K562 (cell line): ENCODE results near the gene TRAPPC8. TPM values are rescaled to one million over a fixed set of nuclear protein-coding genes. Genes with fewer than 3 reads are reported as not detected.

Source experiments
- ATAC-seq: fragments of 200-7000 bp; cut with Tn5 transposase; 3 replicates; pipeline ENCODE4 v1.9.1; 2020; ENCODE audit warnings: moderate library complexity
- BruUV-seq: library from RNA; stranded (reverse); fragments of 400-500 nt; replicated peaks from 2 replicates; lab custom pipeline; 2021; lab: Mats Ljungman, UMichigan
- CTCF ChIA-PET: fragments of 300-600 bp; formaldehyde crosslinking; extraction: SDS; loops from one replicate; lab custom pipeline; 2021; ENCODE audit warnings: low intra/inter-chr PET ratio; lab: Yijun Ruan, JAX
- POLR2A ChIA-PET: fragments of 300-600, 350-650 bp; sonication (Branson Sonifier 250); formaldehyde crosslinking; extraction: SDS; loops from one replicate; lab custom pipeline; 2021; ENCODE audit warnings: antibody characterized with exemption, inconsistent platforms; lab: Yijun Ruan, JAX
- DNase-seq, 4 experiments: peaks; one replicate each; pipeline versions ENCODE4 v3.0.0 to v3.0.0-alpha.2; 2011 to 2018; ENCODE audit warnings: low spot score in 3 of 4, mixed read lengths in 3 of 4; ENCODE audit errors: extremely low read depth in 1 of 4
- FAIRE-seq: peaks from 2 replicates; lab custom pipeline; 2011; peaks lifted over from hg19 to GRCh38; lab: Jason Lieb, UNC
- H2AFZ ChIP-seq: 2 replicates; pipeline ENCODE4 v1.6.0; 2011; ENCODE audit warnings: low read depth, low read length, control low read depth, inconsistent platforms
- H3K27ac ChIP-seq: fragments of 200-600 bp; 3 replicates; pipeline ENCODE4 v1.8.0; 2011; ENCODE audit warnings: low read depth, mild to moderate bottlenecking, control low read depth, inconsistent platforms, low read length, moderate library complexity, mixed read lengths; ENCODE audit errors: extremely low read depth
- H3K27me3 ChIP-seq, 2 experiments: fragments of 300-600 bp in 1 of 2; 2 replicates in 1 of 2; 3 replicates in 1 of 2; pipeline versions ENCODE4 v1.6.0 to v1.8.0; 2011; ENCODE audit warnings: inconsistent platforms in 2 of 2, low read length in 2 of 2, mild to moderate bottlenecking in 1 of 2, mixed read lengths in 1 of 2, moderate library complexity in 1 of 2; ENCODE audit not compliant: control insufficient read depth in 2 of 2, insufficient read depth in 2 of 2
- H3K36me3 ChIP-seq: fragments of 300-600 bp; 3 replicates; pipeline ENCODE4 v1.8.0; 2011; ENCODE audit warnings: mild to moderate bottlenecking, low read length, inconsistent platforms; ENCODE audit not compliant: control insufficient read depth, insufficient read depth
- H3K4me1 ChIP-seq, 2 experiments: fragments of 200-600 bp in 1 of 2; replicated peaks in 1 of 2; 2 replicates in 1 of 2; 3 replicates in 1 of 2; pipeline versions ENCODE4 v1.5.1 to v1.8.0; 2011; ENCODE audit warnings: inconsistent platforms in 2 of 2, low read length in 2 of 2, mild to moderate bottlenecking in 1 of 2, mixed read lengths in 1 of 2, moderate library complexity in 1 of 2; ENCODE audit not compliant: control insufficient read depth in 2 of 2, insufficient read depth in 2 of 2
- H3K4me2 ChIP-seq: 2 replicates; pipeline ENCODE4 v1.6.1; 2011; ENCODE audit warnings: low read length, control low read depth, inconsistent platforms, mixed read lengths; ENCODE audit not compliant: insufficient read depth
- H3K4me3 ChIP-seq: fragments of 200-600 bp; sonication (generic), shearing (Covaris generic); 2 replicates; pipeline ENCODE4 v1.5.1; 2016; ENCODE audit warnings: control low read depth, inconsistent platforms
- H3K79me2 ChIP-seq: fragments of 200-600 bp; 3 replicates; pipeline ENCODE4 v1.8.0; 2011; ENCODE audit warnings: low read length, inconsistent platforms; ENCODE audit not compliant: control insufficient read depth, insufficient read depth
- H3K9ac ChIP-seq, 2 experiments: 2 replicates each; pipeline versions ENCODE4 v1.6.0 to v1.6.1; 2011; ENCODE audit warnings: low read depth in 2 of 2, low read length in 2 of 2, control low read depth in 1 of 2, inconsistent platforms in 1 of 2, mild to moderate bottlenecking in 1 of 2, mixed read lengths in 1 of 2; ENCODE audit not compliant: insufficient read depth in 1 of 2
- H3K9me1 ChIP-seq: one replicate; pipeline ENCODE4 v1.6.0; 2011; ENCODE audit warnings: inconsistent platforms, mild to moderate bottlenecking, low read length, moderate library complexity; ENCODE audit not compliant: control insufficient read depth, insufficient read depth
- H3K9me3 ChIP-seq: replicated peaks from 2 replicates; pipeline ENCODE4 v1.5.1; 2011; ENCODE audit warnings: low read depth, low read length, inconsistent platforms; ENCODE audit not compliant: control insufficient read depth, insufficient read depth
- H4K20me1 ChIP-seq: replicated peaks from 2 replicates; pipeline ENCODE4 v1.6.1; 2011; ENCODE audit warnings: low read length, inconsistent platforms, mixed read lengths; ENCODE audit not compliant: control insufficient read depth, insufficient read depth
- CBX3 ChIP-seq, 2 experiments: IDR thresholded peaks; 1 replicate in 1 of 2; 2 replicates in 1 of 2; pipeline ENCODE4 v1.6.1; 2012; ENCODE audit warnings: inconsistent platforms in 2 of 2, low read length in 2 of 2, borderline replicate concordance in 1 of 2, control low read depth in 1 of 2
- CBX5 ChIP-seq: IDR thresholded peaks from 2 replicates; pipeline ENCODE4 v1.6.1; 2014; ENCODE audit warnings: low read depth, borderline replicate concordance
- HDAC1 ChIP-seq, 2 experiments: fragments of 450-650 bp; IDR thresholded peaks; 2 replicates each; pipeline ENCODE4 v1.6.1; 2016 to 2017; ENCODE audit warnings: inconsistent platforms in 1 of 2, mild to moderate bottlenecking in 1 of 2, moderate library complexity in 1 of 2
- HNRNPK ChIP-seq: fragments of 200-400 bp; formaldehyde crosslinking; IDR thresholded peaks from one replicate; pipeline ENCODE4 v1.6.1; 2018; ENCODE audit warnings: mild to moderate bottlenecking, low read depth, low read length; ENCODE audit not compliant: poor library complexity, severe bottlenecking
- MCM2 ChIP-seq: fragments of 450-650 bp; IDR thresholded peaks from 2 replicates; pipeline ENCODE4 v1.6.1; 2017; ENCODE audit warnings: low read depth, mild to moderate bottlenecking
- MED1 ChIP-seq: sonication (generic); formaldehyde crosslinking; IDR thresholded peaks from 2 replicates; pipeline ENCODE4 v1.8.1; 2023; ENCODE audit warnings: missing genetic modification reagents, borderline replicate concordance
- NR0B1 ChIP-seq: fragments of 450-650 bp; IDR thresholded peaks from one replicate; pipeline ENCODE4 v1.6.1; 2018; ENCODE audit warnings: mild to moderate bottlenecking, moderate library complexity; ENCODE audit not compliant: partially characterized antibody
- RAD51 ChIP-seq: fragments of 450-650 bp; IDR thresholded peaks from 2 replicates; pipeline ENCODE4 v1.7.1; 2016; ENCODE audit warnings: low read depth, mild to moderate bottlenecking, borderline replicate concordance
- SRSF9 ChIP-seq: fragments of 200-400 bp; formaldehyde crosslinking; IDR thresholded peaks from 2 replicates; pipeline ENCODE4 v1.6.1; 2017; ENCODE audit warnings: low read depth, low read length, borderline replicate concordance
- XRCC5 ChIP-seq: fragments of 200-400 bp; formaldehyde crosslinking; IDR thresholded peaks from 2 replicates; pipeline ENCODE4 v1.6.1; 2017; ENCODE audit warnings: low read depth, mild to moderate bottlenecking, low read length
- WGBS: fragments of 100-300 bp; shearing (Covaris generic); methylation state at CpG from one replicate; pipeline ENCODE4 v1.1.6; 2016; ENCODE audit warnings: low coverage, mixed read lengths; ENCODE audit not compliant: insufficient coverage; ENCODE audit errors: missing lambda C conversion rate; 5-methylcytosine and 5-hydroxymethylcytosine counted together
- in situ Hi-C: fragments of 300-500 bp; cut with MboI; formaldehyde crosslinking; loops from 4 replicates; pipeline ENCODE4 v1.15.0; 2018; ENCODE audit warnings: inconsistent platforms, mixed read lengths
- intact Hi-C: fragments of 100-400 bp; cut with micrococcal nuclease; formaldehyde crosslinking; loops from 2 replicates; pipeline ENCODE4 v1.14.2; 2022
- polyA plus RNA-seq, 8 experiments: library from polyadenylated mRNA; depleted of rRNA in 4 of 8; stranded (reverse) in 5 of 8; unstranded in 3 of 8; fragments of >200 nt; fragmentation: Nextera tagmentation in 2 of 8; fragmentation: Illumina TruSeq in 1 of 8; extraction: Ambion mirVana in 2 of 8; extraction: Trizol in 1 of 8; gene quantifications; 2 replicates each; pipeline versions ENCODE4 v1.2.1 to v1.2.3, GENCODE V29; 2011 to 2014; ENCODE audit warnings: inconsistent platforms in 1 of 8, missing spikeins in 1 of 8
- total RNA-seq, 7 experiments: library from RNA; depleted of rRNA in 6 of 7; stranded (reverse); fragments of >200 nt in 6 of 7; fragmentation: Illumina TruSeq in 2 of 7; extraction: Trizol in 2 of 7; gene quantifications; 2 replicates each; pipeline versions ENCODE4 v1.2.1 to v1.2.3, GENCODE V29; 2011 to 2021; ENCODE audit warnings: low replicate concordance in 1 of 7
- TF ChIP-seq, protein P1 (sequence below): fragments of 250-450 bp; sonication (Bioruptor Pico); IDR thresholded peaks from 2 replicates; pipeline ENCODE4 v1.9.0; 2021; ENCODE audit warnings: mild to moderate bottlenecking

TRAPPC8 gene
- total and polyA plus RNA-seq, 9 of the 15 experiments (the other 6 are each of a cell fraction or from before 2014, with no cell fraction given) = 20.1 to 111 (median 35.6) TPM

DNA sequence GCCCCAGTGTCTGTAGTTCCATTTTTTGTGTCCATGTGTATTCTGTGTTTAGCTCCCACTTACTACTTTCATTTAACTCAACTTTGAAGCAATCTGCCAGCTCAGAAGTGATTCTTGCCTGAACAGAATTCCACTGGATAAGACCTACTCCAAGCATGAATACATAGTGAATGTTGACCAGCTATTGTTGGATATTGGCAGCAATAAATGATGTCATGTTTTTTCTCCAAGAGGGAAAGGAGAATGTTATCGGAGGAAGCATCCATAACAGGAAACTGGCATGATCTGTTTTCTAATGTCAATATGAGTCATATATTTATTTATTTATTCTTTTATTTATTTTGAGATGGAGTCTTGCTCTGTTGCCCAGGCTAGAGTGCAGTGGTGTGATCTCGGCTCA, 36.8 kb upstream of the TRAPPC8 start (continued):
- TF ChIP-seq HNRNPK (no peak), XRCC5 (no peak), MED1 (no peak), NR0B1 (no peak), RAD51 (no peak)
- TF ChIP-seq, protein P1, sequence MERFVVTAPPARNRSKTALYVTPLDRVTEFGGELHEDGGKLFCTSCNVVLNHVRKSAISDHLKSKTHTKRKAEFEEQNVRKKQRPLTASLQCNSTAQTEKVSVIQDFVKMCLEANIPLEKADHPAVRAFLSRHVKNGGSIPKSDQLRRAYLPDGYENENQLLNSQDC = no peak

GRCh38 chr18:31978616-31979015, 35.7 kb upstream of the TRAPPC8 start:
- no peak for ATAC-seq
- no peak overlapping the region for H3K4me2 ChIP-seq

More at GRCh38 chr18:31978616-31979015, 35.7 kb upstream of the TRAPPC8 start:
- Histone ChIP-seq H3K4me1 (no peaks in the 10 kb centered on the region), H4K20me1 (no peaks in the 10 kb centered on the region), H3K27me3 (peaks cover 0 to 11% of the 10 kb centered on the region in 2 experiments; a peak in 1 of 5 replicates), H3K9me3 (0 out of 2 replicates have a peak, but pooled peaks cover 9% of the 10 kb centered on the region), H3K9me1 (no peaks in the 10 kb centered on the region), H3K36me3 (no peaks in the 10 kb centered on the region), H3K27ac (no peak overlapping the region), H2AFZ (no peak overlapping the region), H3K9ac (no peak overlapping the region), H3K79me2 (no peaks in the 10 kb centered on the region), H3K4me3 (no peak overlapping the region)
- CTCF ChIA-PET = interaction anchor here (0.7 kb wide), 1 partner anchor 290 kb away, joined by 5 read pairs; no protein-coding TSS in a partner anchor
- no TSS peak for BruUV-seq
- FAIRE-seq = no peak
- no peak for TF ChIP-seq SRSF9
- 0 out of 3 replicates have a peak, but pooled peaks of 1 of the 2 experiments have one; percentile 40 for TF ChIP-seq CBX3 (IDR thresholded peaks at IDR 0.05; ENCODE audit: borderline replicate concordance in 1 of 2, low read length in 2 of 2)
- no peak for TF ChIP-seq MCM2
- TF ChIP-seq HDAC1 (IDR thresholded peaks at IDR 0.05) = no peak
- 0 out of 2 replicates have a peak, but pooled peaks have one; percentile 51 for TF ChIP-seq CBX5
- intact Hi-C loops (loop anchor here (5.0 to 10.0 kb wide), 4 partner anchors 64 to 556 kb away; no protein-coding TSS in a partner anchor), in situ Hi-C loops (no loop called here)
- POLR2A ChIA-PET = no interaction called here
- DNase-seq = no peak
- WGBS = 0% methylated on average over 5 of the region's 5 CpGs
